Effector memory CD4-positive, alpha-beta T cell (primary cell): Measurements from ENCODE around the gene PLEK.

Experiments used
- DNase-seq, 3 donors: peaks; one replicate each; pipeline ENCODE4 v3.0.0-alpha.2; 2020
- H3K27ac ChIP-seq: 2 replicates; pipeline ENCODE4 v1.7.0; 2013; ENCODE audit warnings: mild to moderate bottlenecking, low read length, moderate library complexity; ENCODE audit not compliant: insufficient read depth, poor library complexity, severe bottlenecking
- H3K27me3 ChIP-seq: replicated peaks from 2 replicates; pipeline ENCODE4 v1.7.0; 2013; ENCODE audit warnings: mild to moderate bottlenecking, low read length; ENCODE audit not compliant: insufficient read depth, control insufficient read depth, poor library complexity, severe bottlenecking
- H3K36me3 ChIP-seq: 2 replicates; pipeline ENCODE4 v1.7.0; 2013; ENCODE audit warnings: mild to moderate bottlenecking, low read length, moderate library complexity; ENCODE audit not compliant: control insufficient read depth, insufficient read depth
- H3K4me1 ChIP-seq: 2 replicates; pipeline ENCODE4 v1.7.0; 2013; ENCODE audit warnings: low read length, mild to moderate bottlenecking; ENCODE audit not compliant: control insufficient read depth, insufficient read depth, poor library complexity, severe bottlenecking
- H3K4me3 ChIP-seq: 2 replicates; pipeline ENCODE4 v1.7.0; 2013; ENCODE audit warnings: low read length, low read depth, mild to moderate bottlenecking; ENCODE audit not compliant: insufficient read depth, poor library complexity, severe bottlenecking
- H3K9me3 ChIP-seq: 2 replicates; pipeline ENCODE4 v1.7.0; 2013; ENCODE audit warnings: mild to moderate bottlenecking, low read length, moderate library complexity; ENCODE audit not compliant: control insufficient read depth

PLEK gene

DNA sequence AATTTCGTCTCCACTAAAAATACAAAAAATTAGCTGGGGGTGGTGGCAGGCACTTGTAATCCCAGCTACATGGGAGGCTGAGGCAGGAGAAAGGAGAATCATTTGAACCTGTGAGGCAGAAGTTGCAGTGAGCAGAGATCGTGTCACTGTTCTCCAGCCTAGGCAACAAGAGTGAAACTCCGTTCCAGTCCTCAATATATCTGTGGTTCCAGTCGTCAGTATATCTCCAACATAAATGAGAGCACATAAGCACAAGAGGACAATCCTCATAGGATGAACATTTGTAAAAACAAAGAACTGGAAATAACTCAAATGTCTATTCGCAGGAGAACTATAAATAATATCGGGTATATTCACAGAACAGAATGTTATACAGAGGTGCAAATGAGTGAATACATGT, 13.1 kb upstream of the PLEK start:
- Histone ChIP-seq H3K27ac (no peak overlapping the region), H3K4me1 (no peaks in the 10 kb centered on the region), H3K27me3 (no peaks in the 10 kb centered on the region), H3K9me3 (no peaks in the 10 kb centered on the region), H3K4me3 (no peak overlapping the region), H3K36me3 (no peaks in the 10 kb centered on the region)
- no peak for DNase-seq

DNA sequence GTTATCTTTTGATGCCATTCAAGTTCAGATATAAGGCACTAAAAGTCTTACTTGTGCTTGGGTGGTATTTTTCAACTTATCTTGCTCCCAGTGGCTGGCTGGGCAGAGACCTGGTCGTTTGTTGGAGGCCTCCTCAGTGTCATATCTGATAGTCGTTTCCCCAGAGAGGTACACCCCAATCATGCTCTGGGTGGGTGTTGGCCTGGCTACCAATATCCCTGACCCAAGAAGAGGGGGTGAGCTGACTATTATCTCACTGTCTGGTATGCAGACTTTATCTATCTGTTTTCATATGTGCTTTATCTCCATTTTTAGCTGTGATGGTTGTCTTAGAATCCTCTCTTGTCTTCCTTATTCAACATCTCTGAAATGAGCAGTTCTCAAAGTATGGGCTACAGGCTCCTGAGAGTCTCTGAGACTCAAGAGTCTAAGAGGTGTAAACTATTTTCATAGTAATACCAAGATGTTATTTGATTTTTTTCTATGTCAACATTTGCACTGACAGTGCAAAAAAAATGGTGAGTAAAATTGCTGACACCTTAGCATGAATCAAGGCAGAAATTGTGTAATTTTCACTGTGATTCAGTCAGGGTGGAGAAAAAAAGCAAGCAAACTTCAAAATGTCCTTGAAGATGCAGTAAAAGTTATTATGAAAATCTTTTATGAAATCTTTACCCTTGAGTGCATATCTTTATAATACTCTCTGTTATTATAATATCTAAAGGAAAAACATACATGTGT, 12.3 kb upstream of the PLEK start:
- Histone ChIP-seq H3K27ac (no peak overlapping the region), H3K4me1 (no peaks in the 10 kb centered on the region), H3K27me3 (no peaks in the 10 kb centered on the region), H3K9me3 (no peaks in the 10 kb centered on the region), H3K4me3 (no peak overlapping the region), H3K36me3 (no peaks in the 10 kb centered on the region)
- DNase-seq: no peak

DNA sequence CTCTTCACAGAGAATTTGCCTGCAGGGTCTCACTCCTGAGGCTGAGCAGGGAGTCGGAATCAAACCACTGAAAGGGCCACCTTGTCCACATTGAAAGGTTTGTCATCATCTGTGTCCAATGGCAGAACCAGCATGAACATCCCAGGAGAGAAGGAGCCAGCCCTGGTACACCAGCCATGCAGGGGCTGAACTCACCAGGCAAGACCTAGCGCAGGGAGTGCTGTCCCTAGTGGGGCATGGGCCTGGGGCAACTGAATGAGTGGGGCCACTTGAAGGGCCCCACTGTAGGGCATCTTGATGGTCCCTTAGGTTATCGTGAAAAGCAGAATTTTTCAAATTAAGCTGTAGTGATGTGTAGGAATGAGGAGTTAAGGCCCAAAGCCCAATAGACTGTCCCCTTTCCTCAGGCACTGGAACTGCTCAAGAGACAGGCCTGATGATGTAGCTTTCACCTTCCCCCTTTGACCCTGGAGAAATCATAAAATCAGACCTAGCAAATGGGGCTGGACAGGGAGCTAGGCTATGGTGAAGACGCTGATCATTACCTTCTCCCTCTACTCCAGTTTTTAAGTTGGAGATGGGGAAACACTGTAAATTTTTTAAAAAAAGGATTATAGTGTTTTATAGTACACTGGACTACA, 8.4 kb upstream of the PLEK start:
- H3K4me1 ChIP-seq: no peaks in the 10 kb centered on the region
- H3K36me3 ChIP-seq: no peaks in the 10 kb centered on the region
- no peaks in the 10 kb centered on the region for H3K27me3 ChIP-seq
- no peak overlapping the region for H3K4me3 ChIP-seq
- no peak for DNase-seq
- H3K9me3 ChIP-seq: no peaks in the 10 kb centered on the region
- no peak overlapping the region for H3K27ac ChIP-seq

DNA sequence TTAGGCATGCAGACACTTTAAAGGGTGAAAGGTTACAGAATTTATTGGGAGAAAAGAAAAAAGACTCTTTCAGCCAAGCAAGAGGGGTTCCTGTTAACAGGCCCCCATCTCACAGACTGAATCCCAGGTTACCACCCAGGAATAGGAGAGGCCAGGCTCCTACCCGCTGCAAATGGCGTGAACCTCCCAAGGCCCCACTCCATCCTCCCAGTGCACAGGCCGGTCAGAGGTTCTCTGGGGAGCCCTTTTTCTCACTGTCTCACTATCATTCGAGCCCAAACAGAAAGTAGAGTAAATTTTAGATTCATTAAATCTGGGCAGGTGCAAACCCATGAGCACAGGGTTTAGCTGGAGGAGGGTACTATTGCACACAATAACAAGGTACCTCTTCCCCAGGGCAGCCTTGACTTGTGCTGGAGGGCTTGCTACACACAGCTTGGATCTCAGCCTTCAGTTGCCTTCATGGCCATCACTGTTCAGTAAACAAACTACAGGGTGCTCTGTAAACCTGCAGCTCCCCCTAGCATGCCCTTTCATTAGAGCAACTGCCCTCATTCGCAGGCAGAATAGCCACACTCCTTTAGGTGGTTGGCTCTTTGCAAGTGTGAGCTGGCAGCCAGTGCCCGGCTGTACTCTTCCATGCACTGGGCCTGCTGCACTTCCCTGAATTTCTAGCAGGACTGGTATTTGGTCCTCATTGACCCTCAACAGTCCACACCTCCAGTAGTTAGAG, 7.3 kb upstream of the PLEK start:
- Histone ChIP-seq H3K27me3 (no peaks in the 10 kb centered on the region), H3K4me1 (no peaks in the 10 kb centered on the region), H3K4me3 (no peak overlapping the region), H3K9me3 (no peaks in the 10 kb centered on the region), H3K36me3 (no peaks in the 10 kb centered on the region), H3K27ac (no peak overlapping the region)
- DNase-seq: no peak

GRCh38 chr2:68359889-68360288, 5.2 kb upstream of the PLEK start:
- H3K4me3 ChIP-seq: no peak overlapping the region
- no peaks in the 10 kb centered on the region for H3K9me3 ChIP-seq
- no peaks in the 10 kb centered on the region for H3K27me3 ChIP-seq
- no peak overlapping the region for H3K27ac ChIP-seq
- no peak for DNase-seq
- no peaks in the 10 kb centered on the region for H3K4me1 ChIP-seq
- H3K36me3 ChIP-seq: no peaks in the 10 kb centered on the region

GRCh38 chr2:68362069-68362468, 3.0 kb upstream of the PLEK start:
- DNase-seq: peak; percentile 46 to 69 (median 63)
- Histone ChIP-seq H3K9me3 (no peaks in the 10 kb centered on the region), H3K27me3 (no peaks in the 10 kb centered on the region), H3K36me3 (no peaks in the 10 kb centered on the region), H3K4me3 (peak overlapping the region; percentile 24), H3K27ac (no peak overlapping the region), H3K4me1 (no peaks in the 10 kb centered on the region)

- no peak overlapping the region for H3K27ac ChIP-seq
- DNase-seq: no peak
- no peak overlapping the region for H3K4me3 ChIP-seq
- H3K9me3 ChIP-seq: no peaks in the 10 kb centered on the region
- H3K4me1 ChIP-seq: no peaks in the 10 kb centered on the region
- H3K27me3 ChIP-seq: no peaks in the 10 kb centered on the region
- no peaks in the 10 kb centered on the region for H3K36me3 ChIP-seq
Observed at GRCh38 chr2:68362749-68363148, 2.3 kb upstream of the PLEK start.

GRCh38 chr2:68363721-68364120, 1.4 kb upstream of the PLEK start:
- DNase-seq: no peak
- no peaks in the 10 kb centered on the region for H3K27me3 ChIP-seq
- H3K4me1 ChIP-seq: no peaks in the 10 kb centered on the region
- H3K9me3 ChIP-seq: no peaks in the 10 kb centered on the region
- no peak overlapping the region for H3K4me3 ChIP-seq
- H3K27ac ChIP-seq: no peak overlapping the region
- H3K36me3 ChIP-seq: no peaks in the 10 kb centered on the region

- Histone ChIP-seq H3K4me1 (no peaks in the 10 kb centered on the region), H3K36me3 (no peaks in the 10 kb centered on the region), H3K9me3 (no peaks in the 10 kb centered on the region), H3K27me3 (no peaks in the 10 kb centered on the region), H3K4me3 (no peak overlapping the region), H3K27ac (no peak overlapping the region)
- DNase-seq: no peak
Observed at GRCh38 chr2:68366083-68366560, 1.0 kb downstream of the PLEK start.
